NCI-H2196 (cell line): ENCODE measurements around the gene MTRF1.

Experiments used
- DNase-seq: peaks from one replicate; lab custom pipeline; 2025; ENCODE audit not compliant: unreplicated experiment; lab: John Stamatoyannopoulos, UW

The MTRF1 gene

DNA sequence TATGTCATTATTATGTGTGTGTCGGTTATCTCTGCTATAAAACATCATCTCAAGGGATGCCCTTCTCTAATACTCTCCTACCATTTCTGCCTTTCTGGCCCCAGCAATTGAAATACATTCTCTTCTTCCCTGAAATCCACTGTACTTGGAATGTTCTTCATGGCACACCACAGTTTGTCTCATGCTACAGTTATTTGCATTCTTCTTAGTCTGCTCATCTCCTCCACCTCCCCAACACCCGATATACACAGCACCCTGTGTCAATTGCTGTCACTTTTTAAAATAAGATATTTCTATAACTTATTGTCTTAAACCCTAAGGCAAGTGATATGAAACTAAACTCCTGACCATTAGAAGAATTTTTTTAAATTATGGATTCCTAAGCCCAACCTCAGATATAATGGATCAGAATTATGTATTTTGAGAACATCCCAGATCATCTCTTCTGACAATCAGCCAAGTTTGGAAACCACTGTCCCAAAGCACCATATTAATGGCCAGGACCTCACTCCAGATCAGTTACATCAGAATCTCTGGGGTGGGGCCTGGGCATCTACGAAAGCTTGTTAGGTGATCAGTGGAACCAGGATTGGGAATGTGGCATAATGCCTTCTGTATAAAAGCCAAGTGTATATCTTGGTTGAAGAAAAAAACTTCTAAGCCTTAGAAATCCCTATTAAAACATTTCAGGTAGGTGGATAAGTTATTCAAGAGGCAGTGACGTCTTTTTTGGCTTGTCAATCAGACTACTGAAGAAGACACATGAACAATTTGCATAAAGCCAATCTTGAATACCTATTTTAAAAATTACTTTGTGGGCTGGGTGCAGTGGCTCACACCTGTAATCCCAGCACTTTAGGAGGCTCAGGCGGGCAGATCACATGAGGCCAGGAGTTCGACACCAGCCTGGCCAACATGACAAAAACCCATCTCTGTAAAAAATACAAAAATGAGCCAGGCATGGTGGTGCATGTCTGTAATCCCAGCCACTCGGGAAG, 39.0 kb downstream of the MTRF1 start:
- DNase-seq: no peak

DNA sequence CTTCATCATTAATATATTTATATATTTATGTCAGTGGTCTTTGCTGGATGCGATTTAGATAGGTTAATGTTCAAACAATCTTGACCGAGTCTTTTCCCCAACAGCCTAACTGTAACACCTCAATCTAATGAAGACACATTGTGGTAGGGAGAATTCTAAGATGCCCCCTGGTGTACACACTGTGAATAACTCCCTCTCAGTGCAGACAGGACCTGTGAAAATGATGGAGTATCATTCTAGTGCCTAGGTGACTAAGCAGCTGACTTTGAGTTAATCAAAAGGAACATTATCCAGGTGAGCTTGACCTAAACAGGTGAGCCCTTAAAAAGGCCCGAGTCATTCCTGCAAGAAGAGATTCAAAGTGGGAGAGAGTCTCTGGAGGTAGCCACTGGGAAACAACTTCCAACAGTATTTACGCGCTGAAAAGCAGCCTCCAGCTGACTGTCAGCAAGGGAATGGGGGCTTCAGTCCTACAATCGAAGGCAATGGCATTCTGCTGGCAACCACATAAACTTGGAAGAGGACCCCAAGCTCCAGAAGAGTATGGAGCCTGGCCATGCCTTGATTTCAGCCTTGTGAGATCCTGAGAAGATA, 41.0 kb downstream of the MTRF1 start:
- DNase-seq: peak; percentile 18

DNA sequence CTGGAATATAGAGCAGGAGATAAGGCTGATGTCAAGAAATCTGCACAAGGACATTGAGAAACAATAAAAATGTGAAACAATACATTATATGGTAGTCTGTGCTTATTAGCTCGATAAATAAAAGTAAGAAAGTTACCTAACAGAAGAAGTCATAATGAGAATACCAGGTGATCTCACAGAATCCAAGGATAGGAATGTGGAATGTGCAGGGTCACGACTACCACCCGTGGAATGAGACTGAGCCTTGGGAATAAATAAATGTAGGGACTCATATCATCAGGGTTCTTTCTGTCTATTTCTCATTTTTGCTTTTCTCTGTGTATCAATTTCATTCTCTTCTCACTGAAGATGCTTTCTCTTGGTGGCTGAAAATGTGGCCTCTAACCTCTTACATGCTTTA, 43.0 kb downstream of the MTRF1 start:
- DNase-seq: no peak

DNA sequence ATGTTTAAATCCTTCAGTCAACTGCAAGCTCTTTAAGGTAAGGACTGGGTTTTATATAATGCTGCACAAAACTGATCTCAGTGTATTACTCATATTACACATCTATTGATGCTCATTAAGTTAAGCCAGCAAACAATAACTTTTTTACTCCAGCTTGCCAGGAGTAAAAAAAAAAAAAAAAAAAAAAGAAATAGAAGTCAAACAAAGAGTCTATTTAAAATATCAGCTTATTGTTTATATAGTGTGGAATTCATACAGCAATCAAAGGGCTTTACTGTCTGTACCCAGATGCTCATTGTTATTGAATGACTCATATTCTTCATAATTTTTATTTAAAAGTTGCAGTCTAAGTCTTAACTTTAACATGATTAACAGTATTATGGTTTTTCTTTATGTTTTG, 47.2 kb downstream of the MTRF1 start:
- DNase-seq: no peak

DNA sequence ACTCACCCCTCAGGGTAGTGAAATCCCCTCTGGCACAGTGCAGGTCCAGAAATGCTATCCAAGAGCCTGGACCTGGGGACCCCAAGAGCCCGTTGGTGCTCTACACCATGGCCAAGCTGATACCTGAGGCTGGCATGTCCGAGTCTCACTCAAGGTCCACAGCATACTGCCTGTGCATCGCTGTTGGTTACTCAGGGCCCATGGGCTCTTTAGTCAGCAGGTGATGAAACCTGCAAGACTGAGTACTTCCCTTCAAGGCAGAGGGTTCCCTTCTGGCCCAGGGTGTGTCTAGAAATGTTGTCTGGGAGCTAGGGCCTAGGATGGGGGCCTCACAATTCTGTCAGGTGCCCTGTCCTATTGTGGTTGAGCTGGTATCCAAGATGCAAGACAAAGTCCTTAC, 49.5 kb downstream of the MTRF1 start:
- no peak for DNase-seq

DNA sequence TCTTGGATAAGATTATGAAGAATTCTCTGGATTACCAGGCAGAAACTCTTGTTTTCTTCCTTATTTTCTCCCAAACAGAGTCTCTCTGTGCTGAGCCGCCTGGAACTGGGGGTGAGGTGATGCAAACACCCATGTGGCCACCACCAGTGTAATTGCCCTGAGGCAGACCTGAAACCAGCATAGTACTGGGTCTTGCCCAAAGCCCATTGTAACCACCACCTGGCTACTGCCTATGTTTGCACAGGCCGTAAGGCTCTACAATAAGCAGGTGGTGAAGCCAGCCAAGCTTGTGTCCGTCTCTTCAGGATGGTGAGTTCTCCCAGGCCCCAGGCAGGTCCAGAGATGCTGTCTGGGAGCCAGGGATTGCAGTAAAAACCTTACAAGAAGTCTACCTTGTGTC, 50.1 kb downstream of the MTRF1 start:
- DNase-seq: no peak

DNA sequence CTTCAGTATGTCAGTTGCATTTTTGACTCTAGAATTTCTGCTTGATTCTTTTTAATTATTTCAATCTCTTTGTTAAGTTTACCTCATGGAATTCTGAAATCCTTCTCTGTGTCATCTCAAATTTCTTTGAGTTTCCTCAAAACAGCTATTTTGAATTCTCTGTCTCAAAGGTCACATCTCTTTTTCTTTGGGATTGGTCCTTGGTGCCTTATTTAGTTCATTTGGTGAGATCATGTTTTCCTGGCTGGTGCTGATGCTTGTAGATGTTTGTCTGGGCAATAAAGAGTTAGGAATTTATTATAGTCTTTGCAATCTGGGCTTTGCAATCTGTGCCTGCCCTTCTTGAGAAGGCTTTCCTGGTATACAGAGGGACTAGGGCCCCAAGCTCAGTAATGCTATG, 50.5 kb downstream of the MTRF1 start:
- no peak for DNase-seq

DNA sequence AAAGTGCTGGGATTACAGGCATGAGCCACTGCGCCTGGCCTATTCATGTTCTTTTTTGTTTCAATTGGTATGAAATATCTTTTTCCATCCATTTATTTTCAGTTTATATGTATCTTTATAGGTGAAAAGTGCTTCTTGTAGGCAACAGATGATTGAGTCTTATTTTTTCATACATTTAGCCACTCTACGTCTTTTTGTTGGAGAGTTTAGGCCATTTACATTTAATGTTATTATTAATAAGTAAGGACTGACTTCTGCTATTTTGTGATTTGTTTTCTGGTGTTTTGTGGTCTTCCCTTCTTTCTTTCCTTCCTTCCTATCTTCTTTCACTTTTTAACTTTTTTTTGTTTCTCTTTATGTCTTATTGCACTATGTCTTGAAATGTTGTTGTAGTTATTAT, 52.3 kb downstream of the MTRF1 start:
- DNase-seq: no peak

DNA sequence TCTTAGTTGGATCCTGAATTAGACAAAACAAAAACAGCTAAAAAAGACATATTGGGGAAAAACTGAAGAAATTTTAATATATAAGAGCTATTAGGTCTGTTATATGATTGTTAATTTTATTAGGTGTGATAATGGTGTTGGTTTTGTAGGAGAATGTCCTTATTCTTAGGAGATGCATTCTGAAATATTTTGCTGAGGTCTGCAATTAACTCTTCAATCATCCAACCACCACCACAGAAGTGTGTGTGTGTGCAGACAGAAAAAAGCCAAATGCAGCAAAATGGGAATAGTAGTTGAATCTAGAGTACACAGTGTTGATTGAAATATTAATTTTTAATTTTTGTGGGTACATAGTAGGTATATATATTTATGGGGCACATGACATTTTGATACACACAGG, 56.9 kb downstream of the MTRF1 start:
- no peak for DNase-seq

DNA sequence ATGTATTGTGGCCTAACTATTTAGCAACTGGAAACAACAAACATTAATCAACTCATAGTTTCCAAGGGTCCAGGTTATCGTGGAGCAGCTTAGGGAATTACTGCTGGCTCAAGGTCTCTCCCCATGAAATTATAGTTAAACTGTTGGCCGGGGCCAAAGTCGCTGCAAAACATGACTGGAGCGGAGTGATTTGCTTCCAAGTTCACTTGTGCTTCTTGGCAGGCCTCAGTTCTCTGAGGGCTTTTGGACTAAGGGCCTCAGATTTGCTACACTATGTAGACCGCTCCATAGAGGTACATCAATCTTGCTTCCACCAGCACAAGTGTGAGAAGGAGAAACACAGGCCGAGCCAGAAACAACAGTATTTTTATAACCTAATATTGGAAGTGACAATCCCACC, 59.6 kb downstream of the MTRF1 start:
- DNase-seq: no peak

DNA sequence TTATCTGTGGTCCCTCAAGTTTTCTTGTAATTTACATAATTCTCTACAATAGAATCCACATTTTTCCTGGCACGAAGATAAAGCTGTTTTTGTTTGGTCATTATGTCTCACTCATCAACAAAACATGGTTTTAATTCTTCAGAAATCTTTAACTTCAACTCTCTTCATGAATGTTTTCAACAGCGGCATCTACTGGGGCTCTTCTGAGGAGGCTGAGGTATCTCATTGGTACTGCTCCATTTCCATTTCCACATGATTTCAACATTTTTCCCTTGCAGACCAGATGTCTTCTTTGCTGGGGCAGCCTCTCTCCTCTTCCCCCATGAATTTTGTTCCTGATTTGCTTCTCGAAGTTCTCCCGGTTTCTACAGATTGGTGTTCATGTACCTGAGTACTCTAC, 63.2 kb downstream of the MTRF1 start:
- DNase-seq: no peak

DNA sequence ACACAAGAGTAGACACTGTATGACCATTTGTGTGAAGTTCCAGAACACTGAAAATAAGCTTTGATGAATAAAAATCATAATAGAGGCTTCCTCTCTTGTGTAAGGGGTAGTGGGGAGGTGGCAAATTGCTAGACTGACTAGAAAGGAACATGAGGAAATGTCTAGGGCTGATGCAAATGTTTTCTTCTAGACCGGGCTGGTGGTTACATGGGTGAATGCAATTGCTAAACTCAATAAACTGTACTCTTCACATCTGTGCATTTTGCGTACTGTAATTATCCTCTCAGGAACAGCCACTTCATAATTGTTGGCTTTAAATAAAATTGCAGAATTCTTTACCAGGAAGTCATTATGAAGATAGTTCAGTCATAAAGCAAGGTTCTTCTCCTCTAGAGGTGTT, 63.9 kb downstream of the MTRF1 start:
- DNase-seq: no peak

DNA sequence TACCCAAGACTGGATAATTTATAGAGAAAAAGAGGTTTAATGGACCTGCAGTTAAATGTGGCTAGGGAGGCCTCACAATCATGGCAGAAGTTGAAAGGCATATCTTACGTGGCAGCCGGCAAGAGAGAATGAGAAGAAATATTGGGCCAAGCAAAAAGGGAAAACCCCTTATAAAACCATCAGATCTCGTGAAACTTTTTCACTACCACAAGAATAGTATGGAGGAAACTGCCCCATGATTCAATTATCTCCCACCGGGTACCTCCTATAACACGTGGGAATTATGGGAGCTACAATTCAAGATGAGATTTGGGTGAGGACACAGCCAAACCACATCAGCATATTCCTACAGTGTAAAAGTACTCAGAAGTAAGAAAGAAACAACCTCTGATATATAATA, 64.3 kb downstream of the MTRF1 start:
- no peak for DNase-seq

DNA sequence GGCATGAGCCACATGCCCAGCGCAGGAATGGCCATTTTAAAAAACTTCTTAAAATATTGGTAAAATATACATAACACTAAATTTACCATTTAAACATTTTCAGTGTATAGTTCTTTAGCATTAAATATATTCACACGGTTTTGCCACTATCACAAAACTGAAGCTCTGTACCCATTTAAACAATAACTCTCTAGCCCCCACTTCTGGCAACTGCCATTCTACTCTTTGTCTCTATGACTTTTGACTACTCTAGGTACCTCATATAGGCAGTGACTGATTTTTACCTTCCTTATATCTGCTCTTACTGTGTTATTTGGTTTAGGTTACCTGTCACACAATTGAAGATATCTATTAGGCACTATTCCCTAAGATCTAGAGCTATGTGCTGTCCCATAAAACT, 66.8 kb downstream of the MTRF1 start:
- DNase-seq: no peak

DNA sequence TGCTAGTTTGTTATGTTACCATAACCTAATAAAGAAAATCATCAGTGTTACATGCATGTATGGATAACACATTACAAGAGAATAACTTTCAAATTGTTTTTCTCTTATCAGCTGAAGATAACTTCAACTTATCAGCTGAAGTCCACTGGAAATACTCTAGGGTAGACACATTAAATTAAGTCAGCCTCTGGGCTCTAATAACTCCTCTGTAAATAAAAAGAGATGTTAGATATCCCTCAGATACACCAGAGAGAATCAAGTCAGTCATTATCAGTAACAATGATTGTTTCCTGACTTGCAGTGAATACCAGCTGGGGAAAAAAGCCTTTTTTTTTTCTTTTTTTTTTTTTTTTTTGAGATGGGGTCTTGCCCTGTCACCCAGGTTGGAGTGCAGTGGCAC, 67.4 kb downstream of the MTRF1 start:
- DNase-seq: no peak

DNA sequence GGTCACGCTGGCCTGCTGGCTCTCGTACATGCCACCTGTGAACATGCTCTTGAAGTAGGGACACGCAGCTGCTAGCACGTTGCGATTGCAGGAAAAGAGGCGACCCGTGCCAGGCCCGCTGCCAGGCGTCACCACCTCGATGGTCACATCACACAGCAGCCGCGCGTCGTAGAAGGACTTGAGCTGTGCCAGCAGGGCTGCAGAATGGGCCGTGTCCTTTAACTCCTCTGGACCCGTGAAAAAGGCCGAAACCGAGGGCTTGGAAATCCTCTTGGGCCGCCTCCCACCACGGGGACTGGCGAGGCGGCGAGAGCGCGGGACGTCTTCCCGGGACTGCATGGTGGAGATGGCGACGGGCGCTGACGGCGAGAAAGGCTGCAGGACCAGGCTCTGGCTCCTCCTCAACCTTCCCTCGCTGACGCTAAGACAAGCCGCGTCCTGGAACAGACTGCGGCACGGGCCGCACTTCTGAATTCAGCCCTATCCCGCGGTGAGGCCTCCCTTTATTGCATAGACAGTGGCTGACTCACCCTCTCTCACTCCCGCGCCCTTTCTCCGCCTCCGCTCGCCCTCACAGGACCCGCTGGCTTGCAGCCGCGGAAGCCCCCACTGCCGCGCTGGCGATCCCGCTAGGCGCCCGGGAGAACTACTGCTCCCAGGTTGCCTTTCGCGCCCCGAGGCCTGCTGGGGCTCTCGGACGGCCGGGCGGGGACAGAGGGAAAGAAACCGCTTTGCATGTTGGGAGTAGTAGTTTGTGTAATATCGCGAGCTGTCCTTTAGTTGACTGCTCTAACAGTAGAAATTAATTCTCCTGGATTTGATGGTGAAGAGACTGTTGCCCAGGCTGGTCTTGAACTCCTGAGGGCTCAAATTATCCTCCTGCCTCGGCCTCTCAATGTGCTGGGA, 69.2 kb downstream of the MTRF1 start, which contains the start of gene KBTBD7:
KBTBD7 (minus strand) TSS at position 651 of the 906 bp plus-strand sequence; CDS start at position 339, 312 bp downstream.
- DNase-seq: peak; percentile 73

DNA sequence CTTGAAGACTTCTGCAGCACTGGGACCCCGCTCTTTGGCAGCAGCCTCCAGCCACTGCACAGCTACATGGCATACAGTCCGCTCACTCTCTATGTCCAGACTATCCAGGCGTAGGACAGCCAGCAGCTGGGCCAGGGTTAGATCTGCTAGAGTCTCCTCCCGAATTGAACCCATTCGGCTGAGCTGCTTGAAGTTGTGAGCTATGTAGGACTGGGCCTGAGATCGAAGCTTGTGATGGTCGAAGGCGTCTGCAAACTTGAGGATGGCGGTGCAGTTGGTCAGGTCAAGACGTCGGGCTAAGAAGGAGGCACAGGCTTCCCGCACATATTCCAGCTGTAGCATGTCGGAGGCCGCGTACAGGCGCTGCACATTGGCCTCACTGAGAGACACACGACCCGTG, 69.9 kb downstream of the MTRF1 start:
- no peak for DNase-seq

DNA sequence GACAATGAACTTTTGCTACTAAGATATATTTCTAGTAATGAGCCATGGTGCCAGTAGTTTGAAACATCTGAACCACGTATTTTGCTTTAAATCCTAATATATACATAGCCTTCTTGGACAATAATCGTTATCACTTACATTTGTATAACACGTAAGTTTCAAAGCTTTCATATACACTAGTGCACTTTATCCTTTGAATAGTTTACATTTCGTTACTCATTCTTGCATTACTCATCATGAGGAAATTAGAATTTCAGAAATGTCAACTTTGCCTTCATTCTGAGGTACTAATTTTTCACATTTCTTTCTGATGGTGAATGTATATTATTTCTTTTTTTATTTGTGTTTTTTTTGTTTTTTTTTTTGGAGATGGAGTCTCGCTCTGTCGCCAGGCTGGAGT, 74.8 kb downstream of the MTRF1 start:
- no peak for DNase-seq

DNA sequence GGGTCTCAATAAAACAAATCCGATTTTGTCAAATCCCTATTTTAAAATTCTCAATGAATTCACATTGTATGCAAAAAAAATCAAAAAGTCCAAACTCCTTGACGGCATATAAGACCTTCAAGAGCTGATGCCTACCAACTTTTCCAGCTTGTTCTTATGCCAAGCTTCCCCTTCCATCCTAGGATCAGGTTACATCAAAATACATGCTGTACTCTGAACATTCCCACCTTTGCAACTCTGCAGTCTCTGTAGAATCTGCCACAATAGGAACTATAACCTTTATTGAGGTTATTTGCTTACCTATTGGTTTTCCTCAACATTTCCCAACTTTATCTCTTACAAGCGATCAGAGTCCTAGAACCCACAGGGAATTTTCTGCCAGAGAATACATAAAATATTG, 76.9 kb downstream of the MTRF1 start:
- no peak for DNase-seq

DNA sequence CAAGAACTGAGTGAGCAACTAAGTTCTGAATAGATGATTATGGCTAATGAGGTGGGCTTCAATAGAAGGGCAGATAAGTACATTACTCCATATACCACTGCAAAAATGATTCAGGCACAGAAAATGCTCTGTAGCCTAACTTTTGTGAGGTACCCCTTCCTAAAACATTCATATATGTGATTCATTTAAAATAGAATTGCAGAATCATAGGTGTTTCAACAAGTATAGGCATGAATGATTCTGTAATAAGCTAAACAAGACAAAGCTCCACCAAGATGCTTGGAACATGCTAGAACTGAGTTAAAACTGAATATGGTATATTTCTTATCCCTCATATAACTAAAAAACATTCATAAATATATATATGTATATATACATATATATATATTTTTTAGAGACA, 81.1 kb downstream of the MTRF1 start:
- DNase-seq: no peak

DNA sequence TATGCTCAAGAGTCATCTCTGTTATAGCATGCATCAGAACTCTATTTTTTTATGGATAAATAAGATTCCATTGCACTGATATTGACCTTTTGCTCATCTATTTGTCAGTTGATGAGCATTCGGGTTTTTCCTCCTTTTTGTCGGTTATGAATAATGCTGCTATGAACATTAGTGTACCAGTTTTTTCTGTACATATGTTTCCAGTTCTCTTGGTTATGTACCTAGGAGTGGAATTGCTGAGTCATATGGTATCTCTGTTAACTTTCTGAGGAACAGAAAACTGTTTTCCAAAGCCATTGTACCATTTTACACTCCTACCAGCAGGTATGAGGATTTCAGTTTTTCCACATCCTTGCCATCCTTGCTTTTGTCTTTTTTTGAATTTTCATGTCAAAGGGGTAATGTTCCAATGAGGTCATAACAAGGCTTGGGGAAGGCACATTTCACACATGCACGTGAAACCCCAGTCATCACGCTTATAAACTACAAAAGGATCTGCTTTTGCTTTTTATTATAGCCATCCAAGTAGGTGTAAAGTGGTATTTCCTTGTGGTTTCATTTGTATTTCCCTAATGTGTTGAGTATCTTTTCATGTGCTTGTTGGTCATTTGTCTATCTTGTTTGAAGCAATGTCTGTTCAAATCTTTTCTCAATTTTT, 83.7 kb downstream of the MTRF1 start:
- DNase-seq: no peak
